Mesendoderm (in vitro differentiated cells): ENCODE data around the gene MSL3B.

ENCODE experiments used
- DNase-seq: peaks from one replicate; pipeline ENCODE4 v3.0.0; 2013
- H2AK5ac ChIP-seq: 2 replicates; pipeline ENCODE4 v1.6.1; 2013; ENCODE audit warnings: low read length, inconsistent platforms
- H2BK120ac ChIP-seq: 2 replicates; pipeline ENCODE4 v1.6.1; 2013; ENCODE audit warnings: low read depth, mild to moderate bottlenecking, low read length, moderate library complexity, mixed read lengths
- H2BK15ac ChIP-seq: replicated peaks from 2 replicates; pipeline ENCODE4 v1.6.1; 2013; ENCODE audit warnings: low read depth, mild to moderate bottlenecking, moderate library complexity
- H2BK5ac ChIP-seq: 2 replicates; pipeline ENCODE4 v1.6.1; 2013; ENCODE audit warnings: low read length, inconsistent platforms
- H3K18ac ChIP-seq: 2 replicates; pipeline ENCODE4 v1.6.1; 2013; ENCODE audit warnings: mild to moderate bottlenecking, low read length, mixed read lengths
- H3K23ac ChIP-seq: one replicate; pipeline ENCODE4 v1.6.1; 2013; ENCODE audit warnings: low read length
- H3K27ac ChIP-seq: 2 replicates; pipeline ENCODE4 v1.5.1; 2013; ENCODE audit warnings: low read depth, mild to moderate bottlenecking, inconsistent platforms, low read length, moderate library complexity
- H3K27me3 ChIP-seq: 2 replicates; pipeline ENCODE4 v1.6.1; 2013; ENCODE audit warnings: low read length, control low read depth, mild to moderate bottlenecking, inconsistent platforms; ENCODE audit not compliant: insufficient read depth, poor library complexity
- H3K36me3 ChIP-seq: 2 replicates; pipeline ENCODE4 v1.6.1; 2013; ENCODE audit warnings: low read length, inconsistent platforms; ENCODE audit not compliant: control insufficient read depth, insufficient read depth
- H3K4ac ChIP-seq: one replicate; pipeline ENCODE4 v1.6.1; 2013; ENCODE audit warnings: low read depth, mild to moderate bottlenecking, low read length, moderate library complexity
- H3K4me1 ChIP-seq: 2 replicates; pipeline ENCODE4 v1.6.1; 2013; ENCODE audit warnings: low read depth, low read length, inconsistent platforms; ENCODE audit not compliant: control insufficient read depth
- H3K4me2 ChIP-seq: 2 replicates; pipeline ENCODE4 v1.6.1; 2013; ENCODE audit warnings: low read length
- H3K4me3 ChIP-seq: 2 replicates; pipeline ENCODE4 v1.5.1; 2013; ENCODE audit warnings: mild to moderate bottlenecking, low read length
- H3K56ac ChIP-seq: one replicate; pipeline ENCODE4 v1.6.1; 2013; ENCODE audit warnings: low read length
- H3K79me1 ChIP-seq: 2 replicates; pipeline ENCODE4 v1.6.1; 2013; ENCODE audit warnings: low read length, inconsistent platforms
- H3K79me2 ChIP-seq: 2 replicates; pipeline ENCODE4 v1.6.1; 2013; ENCODE audit warnings: mild to moderate bottlenecking, low read length; ENCODE audit not compliant: control insufficient read depth, insufficient read depth
- H3K9ac ChIP-seq: 2 replicates; pipeline ENCODE4 v1.6.1; 2013; ENCODE audit warnings: low read length, inconsistent platforms
- H4K5ac ChIP-seq: one replicate; pipeline ENCODE4 v1.6.1; 2013; ENCODE audit warnings: low read length
- H4K8ac ChIP-seq: one replicate; pipeline ENCODE4 v1.6.1; 2013; ENCODE audit warnings: low read depth, mild to moderate bottlenecking, control low read depth, low read length, moderate library complexity
- WGBS: extraction: QIAGEN DNeasy Blood & Tissue Kit; methylation state at CpG from one replicate; pipeline ENCODE4 v1.1.7; 2013; ENCODE audit warnings: low lambda C conversion rate, missing lambda C conversion rate; ENCODE audit not compliant: insufficient coverage; ENCODE audit errors: extremely low coverage; 5-methylcytosine and 5-hydroxymethylcytosine counted together

MSL3B gene

DNA sequence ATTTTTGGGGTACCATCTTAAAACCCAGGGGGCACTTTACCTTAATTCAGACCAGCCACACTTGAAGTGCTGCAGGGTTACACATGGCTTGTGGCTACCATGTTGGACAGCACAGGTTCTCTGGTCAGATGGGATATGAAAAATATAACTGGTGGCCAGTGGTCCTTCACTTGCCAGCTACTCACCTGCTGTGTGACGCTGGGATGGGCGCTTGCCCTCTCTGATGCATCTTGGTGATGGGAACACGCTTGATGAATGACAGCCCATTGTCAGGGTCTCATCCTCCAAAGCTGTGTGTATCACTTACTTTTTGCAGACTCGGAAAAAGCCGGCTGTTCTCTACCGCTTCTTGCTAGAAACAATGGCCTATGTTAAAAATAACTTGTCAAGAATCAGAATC is 36.3 kb downstream of the MSL3B start:
- Histone ChIP-seq H3K79me2 (no peaks in the 10 kb centered on the region), H3K4me1 (no peaks in the 10 kb centered on the region), H3K4me3 (no peak overlapping the region), H2BK120ac (no peak overlapping the region), H3K79me1 (peaks cover 3% of the 10 kb centered on the region), H2BK5ac (no peak overlapping the region), H4K8ac (no peak overlapping the region), H3K23ac (no peak overlapping the region), H4K5ac (no peak overlapping the region), H3K4me2 (no peak overlapping the region), H2BK15ac (no peak overlapping the region), H3K27ac (no peak overlapping the region), H3K9ac (no peak overlapping the region), H3K4ac (no peak overlapping the region), H2AK5ac (no peak overlapping the region), H3K27me3 (no peaks in the 10 kb centered on the region), H3K36me3 (peaks cover 10% of the 10 kb centered on the region), H3K18ac (no peak overlapping the region), H3K56ac (no peak overlapping the region)
- no CpG with 5 or more reads among the region's 6 CpGs for WGBS
- no peak for DNase-seq

DNA sequence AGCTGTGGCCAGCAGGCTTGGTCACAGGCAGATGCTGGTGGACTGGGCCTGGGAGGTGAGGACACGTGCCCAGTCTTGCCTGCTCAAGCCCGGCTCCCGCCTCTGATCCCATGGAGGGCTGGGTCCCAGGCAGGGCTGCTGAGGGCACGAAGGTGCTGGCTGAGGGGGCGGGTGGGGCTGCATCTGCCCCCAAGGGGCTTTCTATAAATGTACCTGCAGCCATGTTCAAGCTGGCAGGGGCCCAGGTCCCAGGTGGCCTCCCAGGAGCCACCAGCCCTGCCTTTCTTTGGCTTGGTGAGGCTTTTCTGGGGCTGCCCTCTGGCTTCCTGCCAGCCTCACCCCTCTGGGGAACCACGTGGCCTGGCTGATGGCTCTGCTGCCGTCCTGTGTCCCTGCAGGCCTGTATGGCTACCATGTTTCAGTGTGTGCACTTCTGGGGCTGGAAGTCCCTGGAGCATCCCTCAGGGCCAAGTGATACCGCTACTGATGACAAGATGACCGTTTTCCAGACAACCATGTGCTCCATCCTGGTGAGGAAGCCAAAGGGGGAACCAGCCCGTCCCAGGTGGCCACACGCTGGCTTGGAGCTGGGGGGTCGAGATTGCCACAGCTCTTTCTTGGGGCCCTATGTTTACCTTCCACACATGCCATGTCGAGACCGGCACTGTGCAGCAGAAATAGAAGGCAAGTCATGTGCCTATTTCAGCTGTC is 37.0 kb downstream of the MSL3B start:
- no peak overlapping the region for H3K9ac ChIP-seq
- no peak overlapping the region for H3K4me3 ChIP-seq
- no peak for DNase-seq
- H3K56ac ChIP-seq: no peak overlapping the region
- no peak overlapping the region for H2AK5ac ChIP-seq
- H3K36me3 ChIP-seq: peaks cover 7% of the 10 kb centered on the region
- no peak overlapping the region for H3K4ac ChIP-seq
- no peak overlapping the region for H4K8ac ChIP-seq
- no peak overlapping the region for H3K18ac ChIP-seq
- no peak overlapping the region for H2BK120ac ChIP-seq
- H3K27ac ChIP-seq: no peak overlapping the region
- no peak overlapping the region for H3K4me2 ChIP-seq
- no peak overlapping the region for H2BK15ac ChIP-seq
- no peak overlapping the region for H4K5ac ChIP-seq
- peaks cover 2% of the 10 kb centered on the region for H3K79me1 ChIP-seq
- H3K27me3 ChIP-seq: no peaks in the 10 kb centered on the region
- no CpG with 5 or more reads among the region's 14 CpGs for WGBS
- H3K23ac ChIP-seq: no peak overlapping the region
- no peaks in the 10 kb centered on the region for H3K79me2 ChIP-seq
- no peaks in the 10 kb centered on the region for H3K4me1 ChIP-seq
- H2BK5ac ChIP-seq: no peak overlapping the region

DNA sequence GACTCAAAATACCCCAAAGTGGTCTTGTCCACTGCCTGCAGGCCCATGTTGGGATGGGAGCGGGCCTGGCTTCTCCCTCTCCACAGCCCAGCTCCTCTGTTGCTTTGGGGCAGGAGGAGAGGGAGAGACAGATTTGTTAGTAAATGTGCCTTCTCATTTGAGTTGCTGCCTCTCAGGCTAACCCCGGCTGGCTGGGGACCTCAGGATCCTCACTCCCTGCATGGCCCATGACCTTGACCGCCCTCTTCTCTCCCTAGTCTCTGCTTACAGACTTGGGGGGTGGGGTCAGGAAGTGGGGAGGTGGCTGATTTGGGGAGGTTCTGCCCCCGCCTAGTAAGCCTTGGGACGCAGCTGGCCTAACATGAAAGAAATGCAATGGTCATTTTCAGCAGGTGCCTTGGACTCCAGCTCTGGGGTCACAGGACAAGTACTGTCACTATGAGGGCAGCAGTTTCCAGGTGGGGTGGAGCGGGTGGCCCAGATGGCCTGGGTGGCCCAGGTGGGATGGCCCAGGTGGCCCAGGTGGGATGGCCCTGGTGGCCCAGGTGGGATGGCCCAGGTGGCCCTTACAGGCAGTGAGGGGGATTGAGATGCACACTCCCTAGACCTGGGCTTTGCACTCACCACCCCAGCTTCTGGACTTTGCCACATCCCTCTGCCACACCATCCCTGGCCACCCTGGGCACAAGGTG is 37.9 kb downstream of the MSL3B start:
- no peak overlapping the region for H3K4ac ChIP-seq
- no peak overlapping the region for H3K27ac ChIP-seq
- H2AK5ac ChIP-seq: no peak overlapping the region
- H3K18ac ChIP-seq: no peak overlapping the region
- H4K8ac ChIP-seq: no peak overlapping the region
- no peaks in the 10 kb centered on the region for H3K27me3 ChIP-seq
- no peak overlapping the region for H4K5ac ChIP-seq
- no peaks in the 10 kb centered on the region for H3K79me1 ChIP-seq
- no peak for DNase-seq
- no peak overlapping the region for H3K4me2 ChIP-seq
- peaks cover 2% of the 10 kb centered on the region for H3K36me3 ChIP-seq
- no peaks in the 10 kb centered on the region for H3K79me2 ChIP-seq
- no peak overlapping the region for H3K56ac ChIP-seq
- no peak overlapping the region for H3K23ac ChIP-seq
- no peak overlapping the region for H2BK120ac ChIP-seq
- H2BK15ac ChIP-seq: no peak overlapping the region
- no CpG with 5 or more reads among the region's 6 CpGs for WGBS
- H2BK5ac ChIP-seq: no peak overlapping the region
- no peak overlapping the region for H3K9ac ChIP-seq
- H3K4me3 ChIP-seq: no peak overlapping the region
- H3K4me1 ChIP-seq: no peaks in the 10 kb centered on the region

DNA sequence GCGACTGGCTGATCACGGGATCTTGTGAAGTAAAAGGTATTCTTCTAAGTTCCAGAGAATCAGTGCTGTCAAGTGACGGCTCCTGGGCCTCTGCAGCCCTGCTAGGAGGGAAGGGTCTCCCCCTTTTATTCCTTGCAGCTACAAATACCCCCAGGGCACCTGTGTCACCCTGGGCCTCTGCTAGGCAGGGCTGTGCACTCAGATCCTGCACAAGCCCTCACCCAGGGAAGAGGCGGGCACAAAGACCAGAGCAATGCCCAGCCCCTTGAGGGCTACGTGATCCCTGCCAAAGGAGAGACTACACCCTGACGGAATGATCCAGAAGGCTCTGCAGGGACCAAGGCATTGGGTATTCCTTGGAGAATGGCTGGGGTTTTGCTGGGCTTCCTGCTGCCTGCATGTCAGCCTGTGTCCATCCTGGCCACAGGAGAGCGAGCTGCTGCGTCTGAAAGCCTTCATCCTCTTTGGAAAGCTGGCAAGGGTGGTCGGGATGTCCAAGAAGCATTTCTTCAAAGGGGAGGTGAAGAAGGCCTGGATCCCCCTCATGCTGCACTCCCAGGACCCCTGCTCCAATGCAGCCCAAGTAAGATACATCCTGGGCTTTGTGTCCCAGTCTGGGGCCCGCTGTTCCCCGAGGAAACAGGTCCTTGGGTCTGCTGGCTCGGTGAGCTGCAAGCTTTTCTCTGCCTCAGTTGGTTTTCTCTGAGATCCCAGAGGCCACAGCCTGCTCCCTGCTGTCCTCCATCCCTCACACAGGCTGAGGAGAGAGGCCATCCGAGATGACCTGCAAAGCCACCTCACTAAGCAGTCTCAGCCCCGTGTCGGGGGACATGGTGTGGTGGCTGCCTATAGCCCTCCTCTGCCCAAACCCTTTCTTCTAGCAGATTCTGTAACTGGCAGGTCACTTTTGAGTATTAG is 38.7 kb downstream of the MSL3B start:
- Histone ChIP-seq H3K27ac (no peak overlapping the region), H3K4ac (no peak overlapping the region), H2BK15ac (no peak overlapping the region), H3K79me2 (no peaks in the 10 kb centered on the region), H3K9ac (no peak overlapping the region), H3K4me1 (no peaks in the 10 kb centered on the region), H3K56ac (no peak overlapping the region), H3K18ac (no peak overlapping the region), H3K79me1 (no peaks in the 10 kb centered on the region), H3K4me3 (no peak overlapping the region), H3K27me3 (no peaks in the 10 kb centered on the region), H3K23ac (no peak overlapping the region), H4K8ac (no peak overlapping the region), H4K5ac (no peak overlapping the region), H2AK5ac (no peak overlapping the region), H3K36me3 (no peaks in the 10 kb centered on the region), H2BK120ac (no peak overlapping the region), H3K4me2 (no peak overlapping the region), H2BK5ac (no peak overlapping the region)
- no CpG with 5 or more reads among the region's 15 CpGs for WGBS
- no peak for DNase-seq

DNA sequence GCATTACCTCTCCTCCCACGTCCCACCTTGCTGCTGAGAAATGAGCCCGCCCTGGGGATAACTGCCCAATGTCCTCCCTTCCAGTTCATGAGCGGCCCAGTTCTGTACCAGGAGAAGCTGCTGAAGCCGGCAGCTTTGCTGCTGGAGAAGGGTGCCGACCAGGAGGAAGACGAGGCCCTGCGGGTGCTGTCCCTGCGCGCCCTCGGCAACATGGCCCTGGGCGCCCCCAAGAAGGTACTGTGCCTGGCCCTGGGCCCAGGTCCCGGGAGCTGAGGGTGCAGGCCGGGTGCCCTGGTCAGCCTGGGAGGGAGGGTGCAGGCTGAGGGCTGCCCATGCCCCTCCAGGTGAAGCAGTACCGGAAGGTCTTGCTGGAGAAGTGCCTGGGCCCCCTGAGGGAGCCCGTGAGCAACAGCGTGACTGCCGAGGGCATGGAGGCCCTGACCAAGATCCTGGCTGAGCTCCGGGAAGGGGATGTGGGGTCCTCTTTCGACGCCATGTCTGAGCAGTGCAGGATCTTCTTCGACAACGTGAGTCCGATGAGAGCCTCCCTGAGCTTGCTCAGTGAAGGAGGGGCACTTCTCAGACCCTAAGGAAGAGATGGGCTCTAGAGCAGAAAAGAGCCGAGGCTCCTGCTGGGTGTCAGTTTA is 39.5 kb downstream of the MSL3B start:
- Histone ChIP-seq H3K4me1 (no peaks in the 10 kb centered on the region), H3K4me2 (no peak overlapping the region), H3K9ac (no peak overlapping the region), H4K5ac (no peak overlapping the region), H4K8ac (no peak overlapping the region), H3K79me1 (no peaks in the 10 kb centered on the region), H2BK15ac (no peak overlapping the region), H2BK120ac (no peak overlapping the region), H2BK5ac (no peak overlapping the region), H3K27me3 (no peaks in the 10 kb centered on the region), H3K18ac (no peak overlapping the region), H3K4me3 (no peak overlapping the region), H3K23ac (no peak overlapping the region), H2AK5ac (no peak overlapping the region), H3K79me2 (no peaks in the 10 kb centered on the region), H3K27ac (no peak overlapping the region), H3K36me3 (no peaks in the 10 kb centered on the region), H3K4ac (no peak overlapping the region), H3K56ac (no peak overlapping the region)
- no peak for DNase-seq
- no CpG with 5 or more reads among the region's 24 CpGs for WGBS
